ENCODE results near the gene PHAX. TPM values are rescaled to one million over a fixed set of nuclear protein-coding genes. Genes with fewer than 3 reads are reported as not detected.

Gene PHAX
- total RNA-seq, 1 experiment from 2014 or later, result 24.5 TPM

DNA sequence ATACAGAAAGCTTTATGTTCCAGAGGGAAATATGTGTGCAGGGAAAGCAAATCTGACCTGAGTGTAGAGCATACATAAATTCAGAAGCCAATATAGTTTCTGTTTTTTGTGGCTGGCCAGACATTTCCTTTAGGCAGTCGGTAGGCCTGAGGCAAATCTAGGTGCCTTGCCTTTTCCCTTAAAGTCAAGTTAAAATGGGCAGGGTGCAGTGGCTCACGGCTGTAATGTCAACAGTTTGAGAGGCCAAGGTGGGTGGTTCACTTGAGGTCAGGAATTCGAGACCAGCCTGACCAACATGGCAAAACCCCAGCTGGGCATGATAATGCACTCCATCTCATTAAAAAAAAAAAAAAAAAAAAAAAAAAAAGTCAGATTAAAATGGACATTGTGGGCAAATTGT is 31.2 kb downstream of the PHAX start:
- H3K36me3 ChIP-seq (ENCODE audit: control insufficient read depth in 1 of 2, insufficient read depth in 2 of 2, low read length in 2 of 2), result no peaks in the 10 kb centered on the region
- TF ChIP-seq SP1 (IDR thresholded peaks at IDR 0.05; ENCODE audit: low read depth) (no peak), ZBTB33 (IDR thresholded peaks at IDR 0.05; ENCODE audit: extremely low read depth, insufficient replicate concordance, low read length) (no peak), ELF1 (IDR thresholded peaks at IDR 0.05; ENCODE audit: borderline replicate concordance, low read depth) (no peak), POLR2A (IDR thresholded peaks at IDR 0.05; ENCODE audit: borderline replicate concordance, extremely low read depth, insufficient read depth, insufficient read length) (no peak), POLR2AphosphoS5 (IDR thresholded peaks at IDR 0.05; ENCODE audit: low read depth, low read length) (no peak), RAD21 (IDR thresholded peaks at IDR 0.05; ENCODE audit: low read depth) (no peak), ZNF274 (IDR thresholded peaks at IDR 0.05; ENCODE audit: low read depth, low read length) (no peak), JUND (IDR thresholded peaks at IDR 0.05) (no peak), SIN3A (IDR thresholded peaks at IDR 0.05; ENCODE audit: low read depth) (no peak), EZH2 (IDR thresholded peaks at IDR 0.05) (no peak), CTCF (IDR thresholded peaks at IDR 0.05 in 2 of 3, conservative IDR thresholded peaks at IDR 0.05 in 1 of 3; ENCODE audit: borderline replicate concordance in 1 of 3, insufficient read depth in 1 of 3, low read depth in 2 of 3, low read length in 2 of 3) (no peak), TCF7L2 (IDR thresholded peaks at IDR 0.05; ENCODE audit: borderline replicate concordance, extremely low read depth, insufficient read depth, insufficient read length) (no peak), CEBPB (IDR thresholded peaks at IDR 0.05; ENCODE audit: low read depth) (no peak), EGR1 (IDR thresholded peaks at IDR 0.05; ENCODE audit: low read depth) (no peak), EZH2phosphoT487 (IDR thresholded peaks at IDR 0.05; ENCODE audit: borderline replicate concordance) (no peak), FOSL1 (IDR thresholded peaks at IDR 0.05; ENCODE audit: low read depth) (no peak)
- TF ChIP-seq, protein P1, sequence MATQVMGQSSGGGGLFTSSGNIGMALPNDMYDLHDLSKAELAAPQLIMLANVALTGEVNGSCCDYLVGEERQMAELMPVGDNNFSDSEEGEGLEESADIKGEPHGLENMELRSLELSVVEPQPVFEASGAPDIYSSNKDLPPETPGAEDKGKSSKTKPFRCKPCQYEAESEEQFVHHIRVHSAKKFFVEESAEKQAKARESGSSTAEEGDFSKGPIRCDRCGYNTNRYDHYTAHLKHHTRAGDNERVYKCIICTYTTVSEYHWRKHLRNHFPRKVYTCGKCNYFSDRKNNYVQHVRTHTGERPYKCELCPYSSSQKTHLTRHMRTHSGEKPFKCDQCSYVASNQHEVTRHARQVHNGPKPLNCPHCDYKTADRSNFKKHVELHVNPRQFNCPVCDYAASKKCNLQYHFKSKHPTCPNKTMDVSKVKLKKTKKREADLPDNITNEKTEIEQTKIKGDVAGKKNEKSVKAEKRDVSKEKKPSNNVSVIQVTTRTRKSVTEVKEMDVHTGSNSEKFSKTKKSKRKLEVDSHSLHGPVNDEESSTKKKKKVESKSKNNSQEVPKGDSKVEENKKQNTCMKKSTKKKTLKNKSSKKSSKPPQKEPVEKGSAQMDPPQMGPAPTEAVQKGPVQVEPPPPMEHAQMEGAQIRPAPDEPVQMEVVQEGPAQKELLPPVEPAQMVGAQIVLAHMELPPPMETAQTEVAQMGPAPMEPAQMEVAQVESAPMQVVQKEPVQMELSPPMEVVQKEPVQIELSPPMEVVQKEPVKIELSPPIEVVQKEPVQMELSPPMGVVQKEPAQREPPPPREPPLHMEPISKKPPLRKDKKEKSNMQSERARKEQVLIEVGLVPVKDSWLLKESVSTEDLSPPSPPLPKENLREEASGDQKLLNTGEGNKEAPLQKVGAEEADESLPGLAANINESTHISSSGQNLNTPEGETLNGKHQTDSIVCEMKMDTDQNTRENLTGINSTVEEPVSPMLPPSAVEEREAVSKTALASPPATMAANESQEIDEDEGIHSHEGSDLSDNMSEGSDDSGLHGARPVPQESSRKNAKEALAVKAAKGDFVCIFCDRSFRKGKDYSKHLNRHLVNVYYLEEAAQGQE (IDR thresholded peaks at IDR 0.05; ENCODE audit: low read depth), result no peak
- no peaks in the 10 kb centered on the region for H3K9me3 ChIP-seq (ENCODE audit: control insufficient read depth in 1 of 2, insufficient read depth in 1 of 2, low read depth in 1 of 2, low read length in 2 of 2)
- no peaks in the 10 kb centered on the region for H3K4me1 ChIP-seq (ENCODE audit: control insufficient read depth in 1 of 2, insufficient read depth in 2 of 2, low read length in 2 of 2)
- CTCF ChIA-PET, result no interaction called here
- no peaks in the 10 kb centered on the region for H3K9me2 ChIP-seq (ENCODE audit: insufficient read depth)
- POLR2A ChIA-PET, result no interaction called here
- no peaks in the 10 kb centered on the region for H3K27me3 ChIP-seq (ENCODE audit: insufficient read depth, low read length)
- H2AFZ ChIP-seq (ENCODE audit: low read depth, low read length, poor library complexity, severe bottlenecking), result no peak overlapping the region
- ATAC-seq (no peak), DNase-seq (ENCODE audit: low read depth, low spot score) (no peak)
- BruUV-seq (replicated peaks), result no TSS peak
- no peaks in the 10 kb centered on the region for H4K20me1 ChIP-seq (ENCODE audit: insufficient read depth)
- H3K9ac ChIP-seq (ENCODE audit: low read length), result no peak overlapping the region
- H3K4me2 ChIP-seq (ENCODE audit: low read length), result no peak overlapping the region
- no peak overlapping the region for H3K4me3 ChIP-seq (replicated peaks in 1 of 2; ENCODE audit: low read depth in 1 of 2, low read length in 2 of 2)
- intact Hi-C loops (cut with micrococcal nuclease), result no loop called here
- H3K79me2 ChIP-seq (ENCODE audit: insufficient read depth, low read length), result no peaks in the 10 kb centered on the region
- RAD21 ChIA-PET (ENCODE audit: low non-redundant PET in 1 of 2, low total read pairs in 2 of 2, uncharacterized antibody in 2 of 2, unreplicated experiment in 2 of 2), result no interaction called here
- no peak overlapping the region for H3K27ac ChIP-seq (ENCODE audit: low read depth, low read length)
